Measurements from ENCODE around the gene SSC4D.

DNA sequence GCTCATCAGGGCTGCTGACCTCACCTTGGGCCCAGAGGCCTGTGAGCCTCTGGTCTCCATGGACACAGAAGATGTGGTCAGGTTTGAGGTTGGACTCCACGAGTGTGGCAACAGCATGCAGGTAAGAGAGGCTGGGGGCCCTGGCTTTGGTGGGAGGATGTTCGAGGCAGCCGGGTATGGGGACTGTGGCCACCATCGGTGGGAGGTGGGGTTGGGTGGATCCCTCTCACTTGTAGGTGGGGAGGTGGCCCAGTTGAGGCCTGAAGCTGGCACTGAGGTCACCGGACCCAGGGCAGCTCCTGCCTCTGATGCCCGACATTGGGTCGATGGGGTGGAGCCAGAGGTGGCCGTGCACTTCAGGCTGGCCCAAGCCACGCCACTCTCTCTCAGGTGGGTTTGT lies 15.7 kb upstream of the SSC4D start:
- TF ChIP-seq, protein P1, sequence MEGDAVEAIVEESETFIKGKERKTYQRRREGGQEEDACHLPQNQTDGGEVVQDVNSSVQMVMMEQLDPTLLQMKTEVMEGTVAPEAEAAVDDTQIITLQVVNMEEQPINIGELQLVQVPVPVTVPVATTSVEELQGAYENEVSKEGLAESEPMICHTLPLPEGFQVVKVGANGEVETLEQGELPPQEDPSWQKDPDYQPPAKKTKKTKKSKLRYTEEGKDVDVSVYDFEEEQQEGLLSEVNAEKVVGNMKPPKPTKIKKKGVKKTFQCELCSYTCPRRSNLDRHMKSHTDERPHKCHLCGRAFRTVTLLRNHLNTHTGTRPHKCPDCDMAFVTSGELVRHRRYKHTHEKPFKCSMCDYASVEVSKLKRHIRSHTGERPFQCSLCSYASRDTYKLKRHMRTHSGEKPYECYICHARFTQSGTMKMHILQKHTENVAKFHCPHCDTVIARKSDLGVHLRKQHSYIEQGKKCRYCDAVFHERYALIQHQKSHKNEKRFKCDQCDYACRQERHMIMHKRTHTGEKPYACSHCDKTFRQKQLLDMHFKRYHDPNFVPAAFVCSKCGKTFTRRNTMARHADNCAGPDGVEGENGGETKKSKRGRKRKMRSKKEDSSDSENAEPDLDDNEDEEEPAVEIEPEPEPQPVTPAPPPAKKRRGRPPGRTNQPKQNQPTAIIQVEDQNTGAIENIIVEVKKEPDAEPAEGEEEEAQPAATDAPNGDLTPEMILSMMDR (IDR thresholded peaks at IDR 0.05) = no peak
- TF ChIP-seq POLR2A (IDR thresholded peaks at IDR 0.05) (no peak), POLR2AphosphoS5 (IDR thresholded peaks at IDR 0.05) (no peak)

Data from suprapubic skin (tissue), 4 donors.